Heart right ventricle (tissue), 16 donors: Measurements from ENCODE around the gene PLK2. TPM values are rescaled to one million over a fixed set of nuclear protein-coding genes. Genes with fewer than 3 reads are reported as not detected.

Source experiments
- ATAC-seq, 8 donors: fragments of 200-7000 bp; cut with Tn5 transposase; one replicate each; pipeline ENCODE4 v1.9.1; 2020; ENCODE audit warnings: mild to moderate bottlenecking in 8 of 8, moderate library complexity in 8 of 8, moderate number of reproducible peaks in 1 of 8
- DNase-seq, 2 donors: peaks; one replicate each; pipeline ENCODE4 v3.0.0-alpha.2; 2020
- H3K27ac ChIP-seq, 10 donors: fragments of 200-600 bp; sonication (generic) in 2 of 10; one replicate each; pipeline versions ENCODE4 v1.5.0 to v1.8.0; 2020 to 2022; ENCODE audit warnings: mild to moderate bottlenecking in 3 of 10
- H3K27me3 ChIP-seq, 7 donors: fragments of 200-600 bp; one replicate each; pipeline ENCODE4 v1.8.0; 2021 to 2022; ENCODE audit warnings: mild to moderate bottlenecking in 2 of 7
- H3K36me3 ChIP-seq, 9 donors: fragments of 200-600 bp; sonication (generic) in 1 of 9; one replicate each; pipeline versions ENCODE4 v1.5.0 to v1.8.0; 2020 to 2022; ENCODE audit warnings: mild to moderate bottlenecking in 2 of 9
- H3K4me1 ChIP-seq, 9 donors: fragments of 200-600 bp; sonication (generic) in 1 of 9; one replicate each; pipeline versions ENCODE4 v1.5.0 to v1.8.0; 2020 to 2022; ENCODE audit warnings: mild to moderate bottlenecking in 4 of 9
- H3K4me3 ChIP-seq, 10 donors: fragments of 200-600 bp; sonication (generic) in 2 of 10; one replicate each; pipeline versions ENCODE4 v1.5.0 to v1.8.0; 2020 to 2022; ENCODE audit warnings: mild to moderate bottlenecking in 7 of 10, moderate library complexity in 2 of 10
- H3K9me3 ChIP-seq, 11 donors: fragments of 200-600 bp in 10 of 11; sonication (generic) in 2 of 11; one replicate each; pipeline versions ENCODE4 v1.5.0 to v1.8.0; 2013 to 2022; ENCODE audit warnings: mild to moderate bottlenecking in 2 of 11, control low read depth in 1 of 11, moderate library complexity in 1 of 11
- WGBS, 2 donors: extraction: QIAGEN DNeasy Blood & Tissue Kit; methylation state at CpG; one replicate each; pipeline ENCODE4 v1.1.7; 2013; ENCODE audit warnings: inconsistent platforms in 1 of 2; 5-methylcytosine and 5-hydroxymethylcytosine counted together
- intact Hi-C, 10 donors: fragments of 100-400 bp; cut with DNase I; formaldehyde crosslinking; loops; one replicate each; pipeline versions ENCODE4 v1.11.1 to v1.14.2; 2022
- polyA plus RNA-seq, 2 donors: library from polyadenylated mRNA; stranded (reverse); fragments of 200-250 nt; gene quantifications; one replicate each; pipeline ENCODE4 v1.2.3, GENCODE V29; 2013
- total RNA-seq, 10 donors: library from RNA; stranded (reverse); fragmentation: NEBNext Ultra II Directional in 3 of 10; extraction: Animal tissue kit (Norgen Biotek cat#: 25700) in 3 of 10; gene quantifications; one replicate each; pipeline versions ENCODE4 v1.2.1 to v1.2.4, GENCODE V29; 2021 to 2023
- TF ChIP-seq, protein P1 (sequence below), 9 donors: fragments of 200-600 bp; sonication (generic) in 2 of 9; IDR thresholded peaks; one replicate each; pipeline versions ENCODE4 v1.5.0 to v1.8.0; 2021 to 2022; ENCODE audit warnings: antibody characterized with exemption in 9 of 9, mild to moderate bottlenecking in 5 of 9, moderate library complexity in 1 of 9
- donor health status: Arrhythmogenic right ventricular cardiomyopathy.
- donor health status: ischemic (EF 13 %, LVEDD 7.1; RV severe dilation, severe dysfunction).
- donor health status: healthy with polysubstance abuse.
- donor health status: DM: no; HTN: yes; CAD: no.
- donor health status: DM: no; HTN: no; CAD: no.
- donor health status: ischemic (EF 25% LVEDD 6.9; RV normal size, moderate dysfunction).
- donor health status: ischemic (EF 25% LVEDD 5.7; RV mildly dilated, moderate dysfunction).
- donor health status: healthy.
- donor health status: DM: yes; HTN: yes; CAD: no.
- donor health status: Ischemic cardiomyopathy.
- donor health status: ischemic (EF 35%, LVEDD 5.7; RV mildly dilated, moderate dysfunction).
- donor health status: nonischemic (EF 11% LVEDD 7.7; RV severe dilation, severe dysfunction).
- donor health status: DM: yes; HTN: yes; CAD: no.
- donor health status: PGD.
- donor health status: ischemic (EF 29% LVEDD 5.4; RV normal size, mild dysfunction).
- donor health status: nonischemic (EF 23%, LVEDD 6.1; RV moderate dilation, normal function).

The PLK2 gene
- total and polyA plus RNA-seq, 12 donors: 11.5 to 174 (median 102) TPM

DNA sequence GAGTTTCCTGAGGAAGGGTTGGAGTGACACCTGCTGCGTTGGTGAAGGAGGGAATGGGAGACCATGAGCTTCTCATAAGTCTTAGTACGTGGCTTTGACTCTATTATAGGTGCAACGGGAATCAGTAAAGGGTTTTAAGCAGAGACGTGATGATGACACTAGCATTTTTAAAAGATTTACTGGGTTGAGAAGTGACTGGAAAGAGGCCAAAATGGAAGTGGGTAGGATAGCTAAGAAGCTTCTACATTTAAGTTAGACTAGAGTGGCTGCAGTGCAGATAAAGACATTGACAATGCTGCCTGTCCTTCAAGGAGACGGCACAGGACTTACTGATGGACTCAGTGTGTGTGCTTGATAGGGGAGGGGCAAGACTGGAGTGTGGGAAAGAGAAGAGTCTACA is 37.5 kb upstream of the PLK2 start:
- no peak for ATAC-seq

GRCh38 chr5:58496488-58496887 is 36.6 kb upstream of the PLK2 start:
- ATAC-seq: no peak
- DNase-seq: no peak
- TF ChIP-seq, protein P1, sequence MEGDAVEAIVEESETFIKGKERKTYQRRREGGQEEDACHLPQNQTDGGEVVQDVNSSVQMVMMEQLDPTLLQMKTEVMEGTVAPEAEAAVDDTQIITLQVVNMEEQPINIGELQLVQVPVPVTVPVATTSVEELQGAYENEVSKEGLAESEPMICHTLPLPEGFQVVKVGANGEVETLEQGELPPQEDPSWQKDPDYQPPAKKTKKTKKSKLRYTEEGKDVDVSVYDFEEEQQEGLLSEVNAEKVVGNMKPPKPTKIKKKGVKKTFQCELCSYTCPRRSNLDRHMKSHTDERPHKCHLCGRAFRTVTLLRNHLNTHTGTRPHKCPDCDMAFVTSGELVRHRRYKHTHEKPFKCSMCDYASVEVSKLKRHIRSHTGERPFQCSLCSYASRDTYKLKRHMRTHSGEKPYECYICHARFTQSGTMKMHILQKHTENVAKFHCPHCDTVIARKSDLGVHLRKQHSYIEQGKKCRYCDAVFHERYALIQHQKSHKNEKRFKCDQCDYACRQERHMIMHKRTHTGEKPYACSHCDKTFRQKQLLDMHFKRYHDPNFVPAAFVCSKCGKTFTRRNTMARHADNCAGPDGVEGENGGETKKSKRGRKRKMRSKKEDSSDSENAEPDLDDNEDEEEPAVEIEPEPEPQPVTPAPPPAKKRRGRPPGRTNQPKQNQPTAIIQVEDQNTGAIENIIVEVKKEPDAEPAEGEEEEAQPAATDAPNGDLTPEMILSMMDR (IDR thresholded peaks at IDR 0.05): peak in 3 of 9 donors; percentile 15 to 38 (median 29)
- Histone ChIP-seq H3K27me3 (peaks cover 0 to 16% (median 0%) of the 10 kb centered on the region in 7 donors), H3K36me3 (no peaks in the 10 kb centered on the region), H3K4me3 (no peak overlapping the region), H3K27ac (no peak overlapping the region), H3K4me1 (peaks cover 0 to 20% (median 0%) of the 10 kb centered on the region in 9 donors), H3K9me3 (no peaks in the 10 kb centered on the region)
- WGBS, 2 donors: 69 to 70% methylated on average over 3 of the region's 3 CpGs
- intact Hi-C loops: loop anchor here in 5 of 10 donors (5.0 to 10.0 kb wide), 5 partner anchors 218 to 356 kb away; no protein-coding TSS in a partner anchor

More for the DNA sequence above, 37.5 kb upstream of the PLK2 start:
- DNase-seq: no peak
- intact Hi-C loops: loop anchor here in 5 of 10 donors (5.0 to 10.0 kb wide), 5 partner anchors 217 to 355 kb away; no protein-coding TSS in a partner anchor
- H3K27ac ChIP-seq: no peak overlapping the region
- no peaks in the 10 kb centered on the region for H3K36me3 ChIP-seq
- no peak overlapping the region for H3K4me3 ChIP-seq
- TF ChIP-seq, protein P1 (IDR thresholded peaks at IDR 0.05): no peak
- peaks cover 0 to 20% (median 0%) of the 10 kb centered on the region in 9 donors for H3K4me1 ChIP-seq
- 78 to 86% methylated on average over 5 of the region's 5 CpGs for WGBS, 2 donors
- no peaks in the 10 kb centered on the region for H3K9me3 ChIP-seq
- peaks cover 0 to 14% (median 0%) of the 10 kb centered on the region in 7 donors for H3K27me3 ChIP-seq

- Histone ChIP-seq H3K27me3 (peaks cover 0 to 38% (median 4%) of the 10 kb centered on the region in 7 donors), H3K36me3 (no peaks in the 10 kb centered on the region), H3K9me3 (no peaks in the 10 kb centered on the region), H3K4me1 (peaks cover 0 to 20% (median 0%) of the 10 kb centered on the region in 9 donors), H3K27ac (peak overlapping the region in 1 of 10 donors; percentile 54), H3K4me3 (peak overlapping the region in 1 of 10 donors; percentile 16)
- TF ChIP-seq, protein P1 (IDR thresholded peaks at IDR 0.05): no peak
- intact Hi-C loops: loop anchor here in 2 of 10 donors (10.0 kb wide), 3 partner anchors 222 to 352 kb away; no protein-coding TSS in a partner anchor
- ATAC-seq (no peak), DNase-seq (no peak)
Measured at GRCh38 chr5:58493141-58493540, 33.3 kb upstream of the PLK2 start.

GRCh38 chr5:58491216-58491892 is 31.5 kb upstream of the PLK2 start, which contains the start of gene GAPT:
TSS of gene GAPT (plus strand) at chr5:58491435. CDS start at chr5:58494537, 3,102 bp downstream.
- intact Hi-C loops: loop anchor here in 2 of 10 donors (10.0 kb wide), 3 partner anchors 223 to 353 kb away; no protein-coding TSS in a partner anchor
- H3K36me3 ChIP-seq: no peaks in the 10 kb centered on the region
- peak within 1 kb of the TSS in 1 of 10 donors; percentile 54 for H3K27ac ChIP-seq
- H3K27me3 ChIP-seq: peaks cover 0 to 49% (median 9%) of the 10 kb centered on the region in 7 donors
- H3K9me3 ChIP-seq: no peaks in the 10 kb centered on the region
- TF ChIP-seq, protein P1 (IDR thresholded peaks at IDR 0.05): no peak
- peaks cover 0 to 23% (median 0%) of the 10 kb centered on the region in 9 donors for H3K4me1 ChIP-seq
- ATAC-seq (peak in 1 of 8 donors; percentile 47), DNase-seq (no peak)
- 70 to 74% methylated on average over 6 of the region's 6 CpGs for WGBS, 2 donors
- H3K4me3 ChIP-seq: peak within 1 kb of the TSS in 1 of 10 donors; percentile 28
